Keratinocyte (primary cell): ENCODE measurements around the gene GADD45B. TPM values are rescaled to one million over a fixed set of nuclear protein-coding genes. Genes with fewer than 3 reads are reported as not detected.

Experiments
- DNase-seq: peaks from one replicate; pipeline ENCODE4 v3.0.0-alpha.2; 2011; ENCODE audit warnings: low read depth, missing footprints, low spot score
- FAIRE-seq: peaks from 2 replicates; lab custom pipeline; 2011; peaks lifted over from hg19 to GRCh38; lab: Jason Lieb, UNC
- H2AFZ ChIP-seq: 2 replicates; pipeline ENCODE4 v1.6.0; 2012; ENCODE audit warnings: low read length, control low read depth, inconsistent platforms; ENCODE audit not compliant: control insufficient read depth
- H3K27ac ChIP-seq: 2 replicates; pipeline ENCODE4 v1.5.1; 2011; ENCODE audit warnings: low read length; ENCODE audit not compliant: control insufficient read depth, insufficient read depth
- H3K27me3 ChIP-seq: 3 replicates; pipeline ENCODE4 v1.6.0; 2011; ENCODE audit warnings: low read length; ENCODE audit not compliant: control insufficient read depth, insufficient read depth; ENCODE audit errors: extremely low read depth
- H3K36me3 ChIP-seq, 2 experiments: 2 replicates in 1 of 2; 3 replicates in 1 of 2; pipeline ENCODE4 v1.5.1; 2011; ENCODE audit warnings: low read length in 2 of 2, mild to moderate bottlenecking in 1 of 2; ENCODE audit not compliant: control insufficient read depth in 2 of 2, insufficient read depth in 2 of 2; ENCODE audit errors: extremely low read depth in 1 of 2
- H3K4me1 ChIP-seq: 3 replicates; pipeline ENCODE4 v1.5.1; 2011; ENCODE audit warnings: low read length; ENCODE audit not compliant: control insufficient read depth, insufficient read depth; ENCODE audit errors: extremely low read depth
- H3K4me2 ChIP-seq: 3 replicates; pipeline ENCODE4 v1.6.0; 2011; ENCODE audit warnings: low read depth, low read length; ENCODE audit not compliant: control insufficient read depth, insufficient read depth; ENCODE audit errors: extremely low read depth
- H3K4me3 ChIP-seq, 3 experiments: fragments of 200-600 bp in 1 of 3; sonication (generic) in 1 of 3; 2 replicates in 2 of 3; 3 replicates in 1 of 3; pipeline ENCODE4 v1.5.1; 2011 to 2016; ENCODE audit warnings: low read length in 3 of 3, mild to moderate bottlenecking in 3 of 3, control low read depth in 2 of 3, inconsistent platforms in 1 of 3, low read depth in 1 of 3, mixed read lengths in 1 of 3, mixed run types in 1 of 3, moderate library complexity in 1 of 3; ENCODE audit not compliant: control insufficient read depth in 2 of 3, insufficient read depth in 2 of 3; ENCODE audit errors: extremely low read depth in 1 of 3
- H3K79me2 ChIP-seq: 2 replicates; pipeline ENCODE4 v1.6.0; 2012; ENCODE audit warnings: low read length; ENCODE audit not compliant: control insufficient read depth, insufficient read depth
- H3K9ac ChIP-seq: 3 replicates; pipeline ENCODE4 v1.6.0; 2011; ENCODE audit warnings: low read length; ENCODE audit not compliant: control insufficient read depth, insufficient read depth; ENCODE audit errors: extremely low read depth
- H3K9me1 ChIP-seq: 3 replicates; pipeline ENCODE4 v1.6.0; 2011; ENCODE audit warnings: low read length; ENCODE audit not compliant: control insufficient read depth, insufficient read depth; ENCODE audit errors: extremely low read depth
- H3K9me3 ChIP-seq: 2 replicates; pipeline ENCODE4 v1.5.1; 2012; ENCODE audit warnings: low read depth, low read length; ENCODE audit not compliant: control insufficient read depth
- H4K20me1 ChIP-seq: 3 replicates; pipeline ENCODE4 v1.6.0; 2011; ENCODE audit warnings: low read length; ENCODE audit not compliant: control insufficient read depth, insufficient read depth; ENCODE audit errors: extremely low read depth
- EZH2 ChIP-seq: IDR thresholded peaks from one replicate; pipeline ENCODE4 v1.6.1; 2012; ENCODE audit warnings: inconsistent platforms, mild to moderate bottlenecking, low read length, moderate library complexity
- dilution Hi-C: fragments of 300-500 bp; cut with MboI; formaldehyde crosslinking; loops from one replicate; pipeline ENCODE4 v1.7.0; 2020; ENCODE audit warnings: low sequenced_read_pairs; ENCODE audit not compliant: extremely low pct_ligation_motif_present
- polyA plus RNA-seq, 5 experiments: library from polyadenylated mRNA; depleted of rRNA in 3 of 5; stranded (reverse) in 3 of 5; stranded (forward) in 1 of 5; unstranded in 1 of 5; fragments of >200 nt; gene quantifications; 1 replicate in 1 of 5; 2 replicates in 3 of 5; 3 replicates in 1 of 5; pipeline versions ENCODE4 v1.2.1 to v1.2.3, GENCODE V29; 2011 to 2012; ENCODE audit warnings: missing spikeins in 2 of 5, low read depth in 1 of 5, low replicate concordance in 1 of 5
- TF ChIP-seq, protein P1 (sequence below), 3 experiments: IDR thresholded peaks in 1 of 3; conservative IDR thresholded peaks in 1 of 3; optimal IDR thresholded peaks in 1 of 3; 2 replicates in 2 of 3; 3 replicates in 1 of 3; pipeline versions ENCODE3 to v1.5.1; 2011; ENCODE audit warnings: low read length in 3 of 3, mild to moderate bottlenecking in 3 of 3, moderate library complexity in 2 of 3, control low read depth in 1 of 3, inconsistent platforms in 1 of 3; ENCODE audit not compliant: insufficient read depth in 2 of 3; ENCODE audit errors: extremely low read depth in 1 of 3

Gene GADD45B
- polyA plus RNA-seq, 1 donor (not counting 4 experiments of a cell fraction or from before 2014, with no cell fraction given): 20.6 TPM

DNA sequence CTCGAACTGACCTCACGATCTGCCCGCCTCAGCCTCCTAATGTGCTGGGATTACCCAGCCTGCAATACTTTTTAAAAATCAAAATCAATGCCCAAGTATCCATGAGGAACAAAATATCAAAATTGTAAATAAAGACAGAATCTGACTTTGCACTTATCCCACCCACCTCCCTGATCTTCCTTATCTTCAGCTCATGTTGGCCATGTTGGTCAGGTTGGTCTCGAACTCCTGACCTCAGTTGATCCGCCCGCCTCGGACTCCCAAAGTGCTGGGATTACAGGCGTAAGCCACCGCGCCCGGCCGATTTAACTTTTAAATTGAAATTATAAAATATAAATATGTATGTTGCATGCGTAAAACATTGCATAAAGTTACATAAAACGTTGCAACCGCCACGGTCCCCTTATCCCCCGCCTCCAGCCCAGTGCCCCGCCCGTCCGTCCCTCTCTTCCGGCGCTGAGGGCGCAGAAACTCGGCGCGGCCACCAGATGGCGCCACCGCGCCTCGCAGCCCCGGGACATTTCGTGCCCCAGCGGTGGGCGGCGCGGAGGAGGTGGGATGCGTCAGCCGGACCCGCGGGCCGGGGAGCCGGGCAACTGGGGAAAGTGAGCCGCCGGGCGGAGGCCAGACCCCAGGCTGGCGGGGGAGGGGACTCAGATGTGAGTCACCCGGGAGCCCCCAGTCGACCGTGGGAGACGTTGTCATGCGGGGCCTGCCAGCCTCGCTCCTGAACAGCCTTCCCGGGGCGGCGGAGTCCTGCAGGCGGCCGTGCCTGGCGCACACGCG, 1.5 kb upstream of the GADD45B start:
- Histone ChIP-seq H3K4me3 (peak overlapping the region; percentile 67 to 99 (median 89)), H3K4me1 (peaks cover 8% of the 10 kb centered on the region), H3K36me3 (peaks cover 5 to 8% of the 10 kb centered on the region in 2 experiments), H2AFZ (peak overlapping the region; percentile 20), H3K4me2 (peak overlapping the region; percentile 96), H3K27ac (peak overlapping the region; percentile 74), H3K9me1 (no peaks in the 10 kb centered on the region), H3K9ac (peak overlapping the region; percentile 70), H3K9me3 (no peaks in the 10 kb centered on the region), H3K79me2 (peaks cover 21% of the 10 kb centered on the region), H4K20me1 (peaks cover 6% of the 10 kb centered on the region), H3K27me3 (no peaks in the 10 kb centered on the region)
- FAIRE-seq (no peak), DNase-seq (no peak)
- TF ChIP-seq EZH2: no peak
- TF ChIP-seq, protein P1, sequence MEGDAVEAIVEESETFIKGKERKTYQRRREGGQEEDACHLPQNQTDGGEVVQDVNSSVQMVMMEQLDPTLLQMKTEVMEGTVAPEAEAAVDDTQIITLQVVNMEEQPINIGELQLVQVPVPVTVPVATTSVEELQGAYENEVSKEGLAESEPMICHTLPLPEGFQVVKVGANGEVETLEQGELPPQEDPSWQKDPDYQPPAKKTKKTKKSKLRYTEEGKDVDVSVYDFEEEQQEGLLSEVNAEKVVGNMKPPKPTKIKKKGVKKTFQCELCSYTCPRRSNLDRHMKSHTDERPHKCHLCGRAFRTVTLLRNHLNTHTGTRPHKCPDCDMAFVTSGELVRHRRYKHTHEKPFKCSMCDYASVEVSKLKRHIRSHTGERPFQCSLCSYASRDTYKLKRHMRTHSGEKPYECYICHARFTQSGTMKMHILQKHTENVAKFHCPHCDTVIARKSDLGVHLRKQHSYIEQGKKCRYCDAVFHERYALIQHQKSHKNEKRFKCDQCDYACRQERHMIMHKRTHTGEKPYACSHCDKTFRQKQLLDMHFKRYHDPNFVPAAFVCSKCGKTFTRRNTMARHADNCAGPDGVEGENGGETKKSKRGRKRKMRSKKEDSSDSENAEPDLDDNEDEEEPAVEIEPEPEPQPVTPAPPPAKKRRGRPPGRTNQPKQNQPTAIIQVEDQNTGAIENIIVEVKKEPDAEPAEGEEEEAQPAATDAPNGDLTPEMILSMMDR (optimal IDR thresholded peaks at IDR 0.05 in 1 of 3, IDR thresholded peaks at IDR 0.05 in 1 of 3, conservative IDR thresholded peaks at IDR 0.05 in 1 of 3; ENCODE audit: extremely low read depth in 1 of 3, insufficient read depth in 2 of 3, low read length in 3 of 3): peak; percentile 53 to 93 (median 85)
- dilution Hi-C loops: no loop called here

DNA sequence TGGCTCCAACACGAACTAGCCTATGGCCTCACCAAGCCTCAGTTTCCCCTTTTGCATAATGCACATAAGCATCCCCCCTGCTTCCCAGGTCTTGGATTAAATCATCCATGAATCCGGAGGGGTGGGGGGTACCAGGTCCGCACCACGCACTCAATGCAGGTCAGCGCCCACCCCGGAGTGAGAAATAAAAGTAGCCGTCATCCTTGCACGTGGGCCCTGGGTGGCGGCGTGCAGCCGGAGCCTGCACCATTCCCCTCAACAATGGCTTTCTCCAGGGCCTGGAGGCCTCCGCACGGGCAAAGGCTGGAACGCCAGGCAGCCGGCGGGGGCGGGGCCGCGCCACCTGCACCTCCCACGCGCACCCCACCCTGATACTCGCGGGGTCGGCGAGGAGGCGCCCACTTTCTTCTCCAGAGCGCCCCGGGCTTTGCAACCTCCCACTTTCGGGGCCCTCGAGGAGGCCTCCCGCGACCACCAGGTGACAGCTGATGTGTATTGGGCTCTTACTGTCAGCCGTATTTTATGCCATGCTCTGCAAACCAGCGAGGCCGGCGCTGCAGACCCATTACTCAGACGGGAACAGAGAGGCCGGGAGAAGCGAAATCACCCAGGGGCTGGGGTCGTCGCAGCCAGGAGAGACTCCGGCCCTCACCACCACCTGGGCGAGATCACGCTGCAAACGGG, 767 bp upstream of the GADD45B start:
- Histone ChIP-seq H3K27ac (peak overlapping the region; percentile 74), H4K20me1 (peaks cover 6% of the 10 kb centered on the region), H3K4me1 (peaks cover 5% of the 10 kb centered on the region), H3K27me3 (no peaks in the 10 kb centered on the region), H3K4me3 (peak overlapping the region; percentile 67 to 99 (median 89)), H3K9me1 (no peaks in the 10 kb centered on the region), H3K9me3 (no peaks in the 10 kb centered on the region), H2AFZ (peak overlapping the region; percentile 20), H3K9ac (peak overlapping the region; percentile 70), H3K79me2 (peaks cover 21% of the 10 kb centered on the region), H3K4me2 (peak overlapping the region; percentile 96), H3K36me3 (peaks cover 5 to 8% of the 10 kb centered on the region in 2 experiments)
- dilution Hi-C loops: no loop called here
- FAIRE-seq: no peak
- DNase-seq: no peak
- TF ChIP-seq, protein P1 (optimal IDR thresholded peaks at IDR 0.05 in 1 of 3, IDR thresholded peaks at IDR 0.05 in 1 of 3, conservative IDR thresholded peaks at IDR 0.05 in 1 of 3; ENCODE audit: extremely low read depth in 1 of 3, insufficient read depth in 2 of 3, low read length in 3 of 3): peak in 1 of 3 experiments; percentile 11
- TF ChIP-seq EZH2: no peak
